ENCODE results near the gene EPHA10. TPM values are rescaled to one million over a fixed set of nuclear protein-coding genes. Genes with fewer than 3 reads are reported as not detected.

EPHA10 gene
- total and polyA plus RNA-seq, 3 donors from 2014 or later: 55.3 to 71.7 (median 64.2) TPM

DNA sequence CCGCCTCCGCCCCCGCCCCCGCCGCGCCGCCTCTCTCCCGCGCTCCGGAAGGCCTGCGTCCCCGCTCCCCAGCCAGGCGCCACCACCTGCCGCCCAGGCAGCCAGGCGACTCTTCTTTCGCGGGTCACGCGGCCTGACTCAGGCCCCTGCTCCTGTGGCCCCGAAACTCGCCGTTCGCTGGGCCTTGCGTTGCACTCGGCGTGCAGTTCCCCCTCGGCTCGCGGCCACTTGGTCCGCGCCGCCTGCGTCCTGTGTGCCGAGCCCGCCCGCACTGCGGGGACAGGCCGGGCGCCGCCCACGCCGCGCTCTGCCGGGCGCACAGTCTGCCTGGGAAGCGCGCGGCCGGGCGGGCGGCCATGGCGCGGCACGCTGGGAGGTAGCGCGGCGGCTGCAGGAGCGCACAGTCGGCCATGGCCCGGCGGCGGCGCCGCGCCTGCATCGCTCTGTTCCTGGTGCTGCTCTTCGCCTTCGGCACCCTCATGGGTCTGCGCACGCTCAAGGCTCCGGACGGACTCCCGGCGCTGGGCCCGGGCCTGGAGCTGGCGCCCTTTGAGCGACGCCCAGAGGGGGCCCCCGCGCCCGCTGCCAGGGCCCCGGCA, 29.0 kb upstream of the EPHA10 start, which contains the start of gene MANEAL:
Gene MANEAL, plus strand, starts transcription at position 75 of the 599 bp plus-strand sequence. Its CDS starts 336 bp downstream, at position 411.
- 0% methylated on average over 7 to 51 of the region's 82 CpGs for WGBS, 2 donors
- peaks cover 11% of the 10 kb centered on the region for H3K4me1 ChIP-seq
- H3K27me3 ChIP-seq: no peaks in the 10 kb centered on the region
- H3K9me3 ChIP-seq: no peaks in the 10 kb centered on the region
- H3K4me3 ChIP-seq: peak within 1 kb of the TSS; percentile 55 to 65
- H3K27ac ChIP-seq: no peak within 1 kb of the TSS
- intact Hi-C loops (cut with DNase I; ENCODE audit: low total_unique reads): no loop called here
- peak; percentile 63 for DNase-seq
- no peaks in the 10 kb centered on the region for H3K36me3 ChIP-seq (ENCODE audit: low read depth, missing control alignments)
- TF ChIP-seq POLR2A (IDR thresholded peaks at IDR 0.05): no peak
- TF ChIP-seq, protein P1, sequence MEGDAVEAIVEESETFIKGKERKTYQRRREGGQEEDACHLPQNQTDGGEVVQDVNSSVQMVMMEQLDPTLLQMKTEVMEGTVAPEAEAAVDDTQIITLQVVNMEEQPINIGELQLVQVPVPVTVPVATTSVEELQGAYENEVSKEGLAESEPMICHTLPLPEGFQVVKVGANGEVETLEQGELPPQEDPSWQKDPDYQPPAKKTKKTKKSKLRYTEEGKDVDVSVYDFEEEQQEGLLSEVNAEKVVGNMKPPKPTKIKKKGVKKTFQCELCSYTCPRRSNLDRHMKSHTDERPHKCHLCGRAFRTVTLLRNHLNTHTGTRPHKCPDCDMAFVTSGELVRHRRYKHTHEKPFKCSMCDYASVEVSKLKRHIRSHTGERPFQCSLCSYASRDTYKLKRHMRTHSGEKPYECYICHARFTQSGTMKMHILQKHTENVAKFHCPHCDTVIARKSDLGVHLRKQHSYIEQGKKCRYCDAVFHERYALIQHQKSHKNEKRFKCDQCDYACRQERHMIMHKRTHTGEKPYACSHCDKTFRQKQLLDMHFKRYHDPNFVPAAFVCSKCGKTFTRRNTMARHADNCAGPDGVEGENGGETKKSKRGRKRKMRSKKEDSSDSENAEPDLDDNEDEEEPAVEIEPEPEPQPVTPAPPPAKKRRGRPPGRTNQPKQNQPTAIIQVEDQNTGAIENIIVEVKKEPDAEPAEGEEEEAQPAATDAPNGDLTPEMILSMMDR (IDR thresholded peaks at IDR 0.05): no peak

DNA sequence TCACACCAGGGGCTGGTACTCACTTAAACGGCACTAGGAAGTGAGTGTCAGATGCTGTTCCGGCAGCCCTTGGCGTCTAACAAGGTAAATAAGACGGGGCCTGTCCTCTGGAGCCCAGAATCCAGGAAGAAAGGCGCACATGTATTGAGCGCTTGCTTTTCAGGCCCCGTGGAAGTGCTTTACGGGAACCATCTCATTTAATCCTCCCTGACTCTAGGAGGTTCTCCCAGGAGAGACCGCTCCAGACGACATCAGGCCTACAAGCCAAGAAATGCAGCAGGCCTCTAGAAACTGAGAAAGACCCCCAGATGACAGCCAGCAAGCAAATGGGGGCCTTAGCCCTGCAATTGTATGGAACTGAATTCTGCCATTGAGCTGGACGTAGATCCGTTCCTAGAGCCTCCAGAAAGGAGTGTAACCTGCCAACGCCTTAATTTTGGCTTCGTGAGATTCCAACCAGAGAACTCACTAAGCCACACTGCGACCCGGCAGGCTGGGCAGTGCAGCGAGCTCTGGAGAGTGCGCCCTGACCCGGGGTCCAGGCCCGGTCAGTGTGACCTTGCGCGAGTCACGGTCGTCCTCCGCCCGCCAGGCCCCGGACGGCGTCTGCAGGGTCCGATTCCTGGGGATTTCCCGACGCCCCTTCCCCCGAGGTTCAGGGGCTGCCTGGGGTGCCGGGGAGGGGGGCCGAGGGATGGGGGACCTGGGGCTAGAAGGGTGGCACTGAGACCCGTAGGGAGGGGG, 28.2 kb upstream of the EPHA10 start:
- no peaks in the 10 kb centered on the region for H3K9me3 ChIP-seq
- intact Hi-C loops (cut with DNase I; ENCODE audit: low total_unique reads): no loop called here
- 23% methylated on average over 27 to 36 of the region's 36 CpGs for WGBS, 2 donors
- no peaks in the 10 kb centered on the region for H3K27me3 ChIP-seq
- DNase-seq: no peak
- H3K4me3 ChIP-seq: peak overlapping the region; percentile 55 to 65
- H3K4me1 ChIP-seq: peaks cover 11% of the 10 kb centered on the region
- H3K36me3 ChIP-seq (ENCODE audit: low read depth, missing control alignments): no peaks in the 10 kb centered on the region
- TF ChIP-seq, protein P1 (IDR thresholded peaks at IDR 0.05): no peak
- no peak for TF ChIP-seq POLR2A (IDR thresholded peaks at IDR 0.05)
- H3K27ac ChIP-seq: no peak overlapping the region

DNA sequence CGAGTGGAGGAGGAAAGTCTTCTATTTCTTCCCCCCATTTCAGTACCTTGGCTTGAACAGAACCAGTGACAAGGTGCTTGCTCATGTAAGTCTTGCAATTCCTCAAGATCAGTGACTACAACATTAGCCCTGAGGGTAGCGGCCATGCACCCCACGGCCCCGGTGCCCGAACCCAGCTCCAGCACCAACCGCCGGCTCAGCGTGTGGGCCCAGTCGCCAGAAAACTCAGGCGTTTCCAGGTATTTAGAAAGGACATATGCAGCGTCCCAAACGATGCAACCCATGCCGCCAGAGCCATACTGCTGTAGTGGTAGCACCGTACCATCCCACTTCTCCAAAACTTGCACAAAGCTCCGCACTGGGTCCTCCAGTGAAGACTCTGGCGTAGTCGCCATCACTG, 17.6 kb upstream of the EPHA10 start:
- no peaks in the 10 kb centered on the region for H3K27me3 ChIP-seq
- DNase-seq: no peak
- H3K27ac ChIP-seq: no peak overlapping the region
- intact Hi-C loops (cut with DNase I; ENCODE audit: low total_unique reads): no loop called here
- H3K4me3 ChIP-seq: no peak overlapping the region
- WGBS, 2 donors: 86 to 87% methylated on average over 17 of the region's 17 CpGs
- H3K4me1 ChIP-seq: no peaks in the 10 kb centered on the region
- no peaks in the 10 kb centered on the region for H3K9me3 ChIP-seq
- TF ChIP-seq, protein P1 (IDR thresholded peaks at IDR 0.05): no peak
- TF ChIP-seq POLR2A (IDR thresholded peaks at IDR 0.05): no peak
- no peaks in the 10 kb centered on the region for H3K36me3 ChIP-seq (ENCODE audit: low read depth, missing control alignments)

DNA sequence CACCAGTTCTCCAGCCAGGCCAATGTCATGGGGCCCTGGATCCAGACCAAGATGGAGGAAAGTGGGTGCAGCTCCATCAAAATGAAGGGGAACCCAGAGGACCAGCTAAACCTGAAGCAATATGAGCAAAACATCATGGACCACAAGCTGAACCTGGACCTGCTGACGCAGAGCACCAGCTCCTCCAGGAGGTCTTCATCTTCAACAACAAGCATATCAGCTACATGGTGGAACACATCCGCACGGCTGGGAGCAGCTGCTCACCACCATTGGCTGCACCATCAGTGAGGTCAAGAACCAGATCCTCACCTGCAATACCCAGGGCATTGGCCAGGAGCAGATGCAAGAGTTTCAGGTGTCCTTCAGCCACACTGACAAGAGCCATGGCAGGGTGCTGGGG, 13.7 kb upstream of the EPHA10 start:
- H3K36me3 ChIP-seq (ENCODE audit: low read depth, missing control alignments): no peaks in the 10 kb centered on the region
- intact Hi-C loops (cut with DNase I; ENCODE audit: low total_unique reads): no loop called here
- no peaks in the 10 kb centered on the region for H3K27me3 ChIP-seq
- no peaks in the 10 kb centered on the region for H3K9me3 ChIP-seq
- TF ChIP-seq, protein P1 (IDR thresholded peaks at IDR 0.05): no peak
- no peak for TF ChIP-seq POLR2A (IDR thresholded peaks at IDR 0.05)
- H3K4me3 ChIP-seq: no peak overlapping the region
- no peak for DNase-seq
- WGBS, 2 donors: 81 to 91% methylated on average over 3 of the region's 3 CpGs
- no peaks in the 10 kb centered on the region for H3K4me1 ChIP-seq
- no peak overlapping the region for H3K27ac ChIP-seq

All from testis (tissue), 3 donors.